GM04503 (cell line): ENCODE measurements around the gene L3MBTL4.
"Not testable (repeated sequence)": the region's sequence is repeated elsewhere in the genome, so short reads cannot be mapped to it uniquely, and the experiment has no call there.

Experiments
- DNase-seq: peaks from one replicate; pipeline ENCODE4 v3.0.0-alpha.2; 2012; ENCODE audit warnings: low read depth

The L3MBTL4 gene

GRCh38 chr18:6185782-6186181, 228.9 kb downstream of the L3MBTL4 start:
- not testable (repeated sequence) for DNase-seq

GRCh38 chr18:6174983-6175745, 239.5 kb downstream of the L3MBTL4 start:
- no peak for DNase-seq

GRCh38 chr18:6170604-6171003, 244.1 kb downstream of the L3MBTL4 start:
- DNase-seq: no peak

GRCh38 chr18:6161549-6161948, 253.2 kb downstream of the L3MBTL4 start:
- DNase-seq: no peak

- DNase-seq: no peak
Observed at GRCh38 chr18:6159426-6159825, 255.3 kb downstream of the L3MBTL4 start.

- no peak for DNase-seq
Observed at GRCh38 chr18:6158958-6159357, 255.8 kb downstream of the L3MBTL4 start.

- no peak for DNase-seq
Observed at GRCh38 chr18:6156446-6156845, 258.3 kb downstream of the L3MBTL4 start.

GRCh38 chr18:6155707-6156106, 259.0 kb downstream of the L3MBTL4 start:
- DNase-seq: no peak

- DNase-seq: no peak
Observed at GRCh38 chr18:6150430-6150829, 264.3 kb downstream of the L3MBTL4 start.

- DNase-seq: no peak
Observed at GRCh38 chr18:6146307-6146661, 268.4 kb downstream of the L3MBTL4 start.

GRCh38 chr18:6145645-6146306, 268.9 kb downstream of the L3MBTL4 start:
- no peak for DNase-seq

- no peak for DNase-seq
Observed at GRCh38 chr18:6139007-6139406, 275.7 kb downstream of the L3MBTL4 start.

GRCh38 chr18:6135901-6136300, 278.8 kb downstream of the L3MBTL4 start:
- not testable (repeated sequence) for DNase-seq

- DNase-seq: not testable (repeated sequence)
Observed at GRCh38 chr18:6135029-6135428, 279.7 kb downstream of the L3MBTL4 start.

- no peak for DNase-seq
Observed at GRCh38 chr18:6132751-6133368, 281.9 kb downstream of the L3MBTL4 start.

- no peak for DNase-seq
Observed at GRCh38 chr18:6120820-6121279, 293.9 kb downstream of the L3MBTL4 start.

GRCh38 chr18:6119761-6120160, 294.9 kb downstream of the L3MBTL4 start:
- no peak for DNase-seq

GRCh38 chr18:6118080-6118479, 296.6 kb downstream of the L3MBTL4 start:
- DNase-seq: no peak

- no peak for DNase-seq
Observed at GRCh38 chr18:6115710-6116109, 299.0 kb downstream of the L3MBTL4 start.

GRCh38 chr18:6113650-6114049, 301.1 kb downstream of the L3MBTL4 start:
- no peak for DNase-seq

- no peak for DNase-seq
Observed at GRCh38 chr18:6111726-6112125, 303.0 kb downstream of the L3MBTL4 start.

GRCh38 chr18:6109743-6110142, 305.0 kb downstream of the L3MBTL4 start:
- DNase-seq: no peak

- DNase-seq: no peak
Observed at GRCh38 chr18:6107794-6108193, 306.9 kb downstream of the L3MBTL4 start.
